ENCODE results near the gene ENO4. TPM values are rescaled to one million over a fixed set of nuclear protein-coding genes. Genes with fewer than 3 reads are reported as not detected.

The ENO4 gene
- total RNA-seq, 1 donor from 2014 or later: 0.07 TPM

DNA sequence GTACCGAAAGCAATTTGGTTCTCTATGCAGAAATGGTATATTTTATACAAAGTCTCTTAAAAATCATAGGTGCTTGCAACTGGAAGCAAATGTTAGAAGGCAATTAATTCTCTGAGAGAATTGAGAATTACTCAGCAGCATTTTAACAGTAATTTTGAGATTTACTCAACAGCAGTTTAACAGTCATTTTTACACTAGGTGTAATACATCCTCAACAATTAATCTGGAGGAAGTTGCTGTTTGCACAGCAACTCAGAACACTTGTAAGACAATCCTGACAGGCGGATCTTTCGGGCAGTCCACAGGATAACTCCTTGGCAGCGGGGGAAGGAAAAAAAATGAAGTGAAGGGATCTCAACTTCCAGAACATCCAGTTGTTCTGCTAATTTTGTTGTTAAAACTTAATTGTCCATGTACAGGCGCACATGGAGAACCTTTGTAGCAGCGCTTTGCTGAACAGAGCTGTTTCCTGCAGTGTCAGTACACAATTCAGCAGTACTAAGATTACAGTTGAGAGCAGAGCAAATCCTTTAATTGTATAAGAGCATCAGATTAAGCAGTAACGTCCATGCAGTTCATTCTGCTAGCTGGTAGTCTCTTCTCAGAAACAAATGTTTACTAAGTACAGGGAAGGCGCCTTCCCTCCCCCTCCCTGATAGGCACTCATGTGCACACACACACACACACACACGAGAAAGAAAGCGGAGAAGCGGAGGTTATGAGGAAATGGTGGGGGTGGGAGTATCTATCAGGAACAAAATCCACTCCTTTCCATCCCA lies 43.8 kb downstream of the ENO4 start:
- CTCF ChIA-PET: interaction anchor here (0.6 kb wide), 1 partner anchor 44 kb away, joined by 3 read pairs; no protein-coding TSS in a partner anchor
- ATAC-seq (ENCODE audit: low read depth): no peak
- POLR2A ChIA-PET: no interaction called here
- intact Hi-C loops (cut with micrococcal nuclease): no loop called here
- no peak for DNase-seq
- peaks cover 2% of the 10 kb centered on the region for H3K4me1 Mint-ChIP-seq
- H3K27ac Mint-ChIP-seq: no peak overlapping the region
- TF ChIP-seq CTCF (IDR thresholded peaks at IDR 0.05): no peak
- no peak overlapping the region for H3K4me3 Mint-ChIP-seq
- peaks cover 8% of the 10 kb centered on the region for H3K27me3 Mint-ChIP-seq
- no peaks in the 10 kb centered on the region for H3K9me3 Mint-ChIP-seq
- H3K36me3 Mint-ChIP-seq (ENCODE audit: low read depth): no peaks in the 10 kb centered on the region

DNA sequence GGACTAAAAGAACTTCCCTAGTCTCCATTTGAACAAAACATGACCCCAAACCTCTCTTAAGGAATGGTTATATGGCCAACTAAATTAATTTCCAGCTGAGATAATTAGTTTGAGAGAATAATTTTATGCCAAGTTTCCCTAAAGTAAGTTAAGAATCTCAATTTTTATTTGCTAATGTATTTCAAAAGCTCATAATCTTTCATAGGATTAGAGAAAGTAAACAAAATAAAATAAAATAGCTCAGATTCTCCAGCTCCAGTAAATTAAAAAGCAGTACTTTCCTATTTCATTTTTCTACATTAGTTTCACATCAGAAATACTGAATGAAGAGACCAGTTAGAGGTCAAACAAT lies 44.4 kb downstream of the ENO4 start:
- intact Hi-C loops (cut with micrococcal nuclease): no loop called here
- Mint-ChIP-seq H3K27me3 (peaks cover 8% of the 10 kb centered on the region), H3K4me1 (peaks cover 2% of the 10 kb centered on the region), H3K27ac (no peak overlapping the region), H3K36me3 (ENCODE audit: low read depth) (no peaks in the 10 kb centered on the region), H3K4me3 (no peak overlapping the region), H3K9me3 (no peaks in the 10 kb centered on the region)
- ChIA-PET POLR2A (no interaction called here), CTCF (interaction anchor here (0.6 kb wide), 1 partner anchor 45 kb away, joined by 3 read pairs; no protein-coding TSS in a partner anchor)
- no peak for TF ChIP-seq CTCF (IDR thresholded peaks at IDR 0.05)
- ATAC-seq (ENCODE audit: low read depth) (no peak), DNase-seq (no peak)

DNA sequence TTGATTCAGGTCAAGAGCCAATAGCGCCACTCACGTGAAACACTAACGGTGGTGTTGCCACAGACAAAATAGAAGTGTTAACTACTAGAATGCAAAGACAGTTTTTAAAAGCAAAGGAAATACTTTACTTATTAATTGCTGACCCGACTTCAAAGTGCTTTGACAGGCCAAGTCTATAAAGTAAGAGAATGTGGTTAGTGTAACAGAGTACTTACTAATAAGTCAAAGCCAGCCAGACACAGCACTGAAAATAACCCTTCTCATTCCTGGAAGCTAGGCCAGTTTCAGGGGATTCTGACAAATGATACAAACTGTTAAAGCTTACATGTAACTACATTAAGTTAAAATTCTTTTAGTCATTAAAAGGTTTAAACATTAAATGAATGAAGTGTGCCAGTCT lies 50.3 kb downstream of the ENO4 start:
- POLR2A ChIA-PET: no interaction called here
- Mint-ChIP-seq H3K4me1 (no peaks in the 10 kb centered on the region), H3K9me3 (no peaks in the 10 kb centered on the region), H3K36me3 (ENCODE audit: low read depth) (no peaks in the 10 kb centered on the region), H3K27me3 (no peaks in the 10 kb centered on the region), H3K27ac (no peak overlapping the region), H3K4me3 (no peak overlapping the region)
- intact Hi-C loops (cut with micrococcal nuclease): no loop called here
- no peak for TF ChIP-seq CTCF (IDR thresholded peaks at IDR 0.05)
- DNase-seq (no peak), ATAC-seq (ENCODE audit: low read depth) (no peak)
- CTCF ChIA-PET: no interaction called here

- ATAC-seq (ENCODE audit: low read depth) (no peak), DNase-seq (no peak)
- H3K36me3 Mint-ChIP-seq (ENCODE audit: low read depth): no peaks in the 10 kb centered on the region
- no peaks in the 10 kb centered on the region for H3K4me1 Mint-ChIP-seq
- ChIA-PET CTCF (interaction anchor here (0.6 kb wide), 1 partner anchor 12 kb away, joined by 3 read pairs; no protein-coding TSS in a partner anchor), POLR2A (no interaction called here)
- no peak for TF ChIP-seq CTCF (IDR thresholded peaks at IDR 0.05)
- H3K27me3 Mint-ChIP-seq: no peaks in the 10 kb centered on the region
- intact Hi-C loops (cut with micrococcal nuclease): no loop called here
- no peak overlapping the region for H3K4me3 Mint-ChIP-seq
- H3K9me3 Mint-ChIP-seq: no peaks in the 10 kb centered on the region
- H3K27ac Mint-ChIP-seq: no peak overlapping the region
Measured at GRCh38 chr10:116905845-116906210, 56.5 kb downstream of the ENO4 start.

DNA sequence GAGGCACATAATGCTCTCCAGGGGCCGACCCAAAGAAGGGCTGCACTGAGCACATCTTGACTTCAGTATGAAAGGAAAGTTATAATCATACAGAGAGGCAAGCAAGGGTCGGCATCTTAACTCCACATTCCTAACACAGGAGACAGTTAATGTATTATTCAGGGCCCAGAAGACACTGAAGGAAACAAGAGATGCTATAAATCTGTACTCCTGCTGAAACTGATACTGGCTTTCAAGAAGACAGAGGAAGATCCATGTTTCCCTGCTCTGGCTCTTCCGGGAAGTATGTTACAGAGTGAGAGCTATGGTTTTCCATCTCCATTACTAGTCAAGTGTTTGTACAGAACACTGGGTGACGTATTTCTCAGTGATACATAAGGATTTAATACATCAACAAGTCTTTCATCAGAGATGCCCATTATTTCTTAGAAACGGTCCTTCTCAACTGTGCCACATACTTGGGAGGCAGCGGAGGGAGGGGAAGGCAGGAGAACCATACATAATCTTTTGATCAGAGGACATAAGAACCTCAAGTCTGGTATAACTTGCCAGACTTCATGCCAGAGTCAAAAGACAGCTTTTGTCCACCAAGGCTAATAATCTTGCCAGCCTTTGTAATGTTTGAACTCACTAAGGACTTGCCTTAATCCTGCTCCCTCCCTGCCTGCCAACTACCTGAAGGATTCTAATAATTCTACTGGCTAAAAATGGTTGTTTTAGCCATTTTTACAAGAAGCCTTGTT lies 58.1 kb downstream of the ENO4 start:
- POLR2A ChIA-PET: no interaction called here
- Mint-ChIP-seq H3K4me3 (no peak overlapping the region), H3K9me3 (no peaks in the 10 kb centered on the region), H3K4me1 (no peaks in the 10 kb centered on the region), H3K27me3 (no peaks in the 10 kb centered on the region), H3K27ac (no peak overlapping the region), H3K36me3 (ENCODE audit: low read depth) (no peaks in the 10 kb centered on the region)
- intact Hi-C loops (cut with micrococcal nuclease): no loop called here
- ATAC-seq (ENCODE audit: low read depth) (no peak), DNase-seq (no peak)
- TF ChIP-seq CTCF (IDR thresholded peaks at IDR 0.05): no peak
- CTCF ChIA-PET: no interaction called here
